LNCAP (cell line): ENCODE results near the gene SCGB1C1.
"Not testable (repeated sequence)": the region's sequence is repeated elsewhere in the genome, so short reads cannot be mapped to it uniquely, and the experiment has no call there.

ENCODE experiments used
- TF ChIP-seq, protein P1 (sequence below): fragments of 450-650 bp; IDR thresholded peaks from 2 replicates; pipeline ENCODE4 v1.5.1; 2017; ENCODE audit warnings: mild to moderate bottlenecking

The SCGB1C1 gene

DNA sequence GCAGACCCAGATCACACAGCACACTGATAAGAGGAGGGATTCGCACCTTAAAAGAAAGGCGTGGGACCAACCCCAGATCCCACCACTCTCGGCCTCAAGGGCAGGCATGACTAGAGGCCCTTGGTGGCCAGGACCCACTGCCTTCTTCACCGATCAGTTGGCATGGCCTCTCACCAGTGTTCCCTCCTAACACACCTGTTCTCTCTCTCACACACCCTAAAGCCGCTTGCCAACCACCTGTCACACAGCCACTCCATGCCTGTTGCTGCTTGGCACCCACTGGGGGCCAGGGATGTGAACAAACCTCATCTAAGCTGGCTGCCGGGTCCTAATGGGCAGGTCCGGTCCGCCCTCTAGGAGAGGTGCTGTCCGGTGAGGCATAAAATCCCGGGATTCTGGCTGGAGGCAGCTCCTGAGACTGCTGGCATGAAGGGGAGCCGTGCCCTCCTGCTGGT, at the start of gene SCGB1C1:
Gene SCGB1C1, plus strand, starts transcription at position 405 of the 455 bp plus-strand sequence. Its CDS starts 22 bp downstream, at position 427.
- TF ChIP-seq, protein P1, sequence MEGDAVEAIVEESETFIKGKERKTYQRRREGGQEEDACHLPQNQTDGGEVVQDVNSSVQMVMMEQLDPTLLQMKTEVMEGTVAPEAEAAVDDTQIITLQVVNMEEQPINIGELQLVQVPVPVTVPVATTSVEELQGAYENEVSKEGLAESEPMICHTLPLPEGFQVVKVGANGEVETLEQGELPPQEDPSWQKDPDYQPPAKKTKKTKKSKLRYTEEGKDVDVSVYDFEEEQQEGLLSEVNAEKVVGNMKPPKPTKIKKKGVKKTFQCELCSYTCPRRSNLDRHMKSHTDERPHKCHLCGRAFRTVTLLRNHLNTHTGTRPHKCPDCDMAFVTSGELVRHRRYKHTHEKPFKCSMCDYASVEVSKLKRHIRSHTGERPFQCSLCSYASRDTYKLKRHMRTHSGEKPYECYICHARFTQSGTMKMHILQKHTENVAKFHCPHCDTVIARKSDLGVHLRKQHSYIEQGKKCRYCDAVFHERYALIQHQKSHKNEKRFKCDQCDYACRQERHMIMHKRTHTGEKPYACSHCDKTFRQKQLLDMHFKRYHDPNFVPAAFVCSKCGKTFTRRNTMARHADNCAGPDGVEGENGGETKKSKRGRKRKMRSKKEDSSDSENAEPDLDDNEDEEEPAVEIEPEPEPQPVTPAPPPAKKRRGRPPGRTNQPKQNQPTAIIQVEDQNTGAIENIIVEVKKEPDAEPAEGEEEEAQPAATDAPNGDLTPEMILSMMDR, result not testable (repeated sequence)

DNA sequence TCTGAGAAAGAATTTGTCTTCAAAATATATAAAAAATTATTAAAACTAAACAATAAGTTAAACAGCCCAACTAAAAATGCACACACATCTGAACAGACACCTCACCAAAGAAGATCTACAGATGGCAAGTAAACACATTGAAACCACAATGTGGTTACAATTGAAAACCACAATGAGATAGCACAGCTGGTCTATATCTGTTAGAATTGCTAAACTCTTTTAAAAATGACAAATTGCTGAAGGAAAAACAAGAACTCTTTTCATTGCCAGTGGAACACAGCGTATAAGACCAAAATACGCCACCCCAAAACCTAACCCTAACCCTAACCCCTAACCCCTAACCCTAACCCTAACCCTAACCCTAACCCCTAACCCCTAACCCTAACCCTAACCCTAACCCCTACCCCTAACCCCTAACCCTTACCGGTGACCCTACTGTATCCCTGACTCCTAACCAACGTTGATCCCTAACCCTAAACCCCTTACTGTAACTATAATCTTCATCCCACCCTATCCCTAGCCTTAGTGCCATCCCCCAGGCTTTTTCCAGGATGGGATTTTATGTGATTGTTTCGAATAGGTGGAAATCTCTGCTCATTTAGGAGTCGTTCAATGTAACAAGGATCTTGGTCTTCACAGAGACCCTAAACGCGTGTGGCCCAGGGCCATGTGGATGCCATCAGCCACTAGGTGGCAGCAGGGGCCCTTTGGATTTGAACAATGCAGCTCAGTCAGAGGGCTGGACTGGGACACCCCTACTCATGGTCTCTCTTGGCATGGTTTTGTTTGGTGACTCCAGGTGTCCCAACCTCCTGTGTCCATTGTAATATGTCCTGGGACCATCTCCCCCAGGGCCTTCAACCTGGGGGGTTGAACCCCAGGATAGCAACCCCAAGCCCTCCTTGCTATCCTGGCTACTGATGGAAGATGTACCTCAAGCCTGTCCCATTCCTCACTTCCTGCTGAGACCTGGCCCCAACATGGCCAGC, 1.1 kb upstream of the SCGB1C1 start:
- TF ChIP-seq, protein P1, result peak; percentile 37; the same call in 1 of the 2 replicates

- TF ChIP-seq, protein P1, result no peak
Measured at GRCh38 chr11:196786-197731, 4.2 kb downstream of the SCGB1C1 start.

GRCh38 chr11:197741-198235, 4.9 kb downstream of the SCGB1C1 start:
- TF ChIP-seq, protein P1, result no peak

DNA sequence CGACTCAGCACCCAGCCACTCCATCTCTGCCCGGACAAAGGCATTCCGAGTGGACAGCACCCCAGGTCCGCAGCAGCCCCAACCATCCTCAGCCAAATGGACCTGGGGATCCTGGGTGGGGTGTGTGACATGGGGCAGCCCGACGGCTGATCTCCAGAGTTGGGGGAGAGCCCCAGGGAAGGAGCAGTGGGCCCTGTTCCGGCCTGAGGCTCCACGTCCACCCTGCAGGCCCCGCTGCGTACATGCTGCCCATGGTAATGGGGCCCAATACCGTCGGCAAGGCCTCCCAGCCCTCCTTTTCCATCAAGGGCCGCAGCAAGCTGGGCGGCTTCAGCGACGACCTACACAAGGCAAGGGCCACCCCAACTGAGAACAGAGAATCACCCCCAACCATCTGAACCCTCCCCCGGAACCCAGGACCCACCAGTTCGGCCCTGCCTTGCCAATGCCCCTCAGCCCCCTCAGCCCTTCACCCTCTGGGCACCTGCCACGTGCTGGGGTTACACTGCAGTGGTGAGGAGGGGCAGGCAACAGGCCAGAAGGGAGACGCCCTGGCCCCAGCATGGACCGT, 5.4 kb downstream of the SCGB1C1 start:
- TF ChIP-seq, protein P1, result no peak

- TF ChIP-seq, protein P1, result no peak
Measured at GRCh38 chr11:199004-199581, 6.2 kb downstream of the SCGB1C1 start.
